Transverse colon (tissue), 4 donors: ENCODE results near the gene RMND5A.

Experiments
- CTCF ChIP-seq, 5 experiments: fragments of 200-600 bp in 3 of 5; fragments of 450-650 bp in 2 of 5; sonication (generic) in 3 of 5; IDR thresholded peaks; 1 replicate in 2 of 5; 2 replicates in 3 of 5; pipeline ENCODE4 v1.5.1; 2016 to 2017; ENCODE audit warnings: antibody characterized with exemption in 5 of 5, inconsistent platforms in 3 of 5, mild to moderate bottlenecking in 2 of 5, moderate library complexity in 1 of 5
- EP300 ChIP-seq: sonication (generic); formaldehyde crosslinking; IDR thresholded peaks from one replicate; pipeline ENCODE4 v1.6.1; 2017; ENCODE audit warnings: antibody characterized with exemption, low read depth
- POLR2A ChIP-seq: fragments of 450-650 bp; IDR thresholded peaks from one replicate; pipeline ENCODE4 v1.6.1; 2016; ENCODE audit warnings: antibody characterized with exemption, mild to moderate bottlenecking, moderate library complexity
- POLR2AphosphoS5 ChIP-seq, 3 donors: sonication (generic); formaldehyde crosslinking; IDR thresholded peaks; one replicate each; pipeline ENCODE4 v1.6.1; 2016; ENCODE audit warnings: antibody characterized with exemption in 3 of 3

GRCh38 chr2:86753606-86754005 is 33.5 kb downstream of the RMND5A start:
- TF ChIP-seq POLR2A (no peak), POLR2AphosphoS5 (IDR thresholded peaks at IDR 0.05) (no peak), CTCF (IDR thresholded peaks at IDR 0.05) (no peak), EP300 (no peak)
